Activated naive CD8-positive, alpha-beta T cell treated with anti-CD3 and anti-CD28 coated beads, Interleukin-2, amount 50 U/mL, for 24 hours (primary cell): Measurements from ENCODE around the gene PPIL4.

ENCODE experiments used
- ATAC-seq: fragments of 150-1000 bp; cut with Tn5 transposase; one replicate; pipeline ENCODE4 v1.10.0; 2021
- DNase-seq: peaks from one replicate; pipeline ENCODE4 v3.0.0; 2021
- H3K27ac Mint-ChIP-seq: one replicate; pipeline ENCODE4 v1.8.0; 2021; ENCODE audit warnings: mild to moderate bottlenecking, mixed read lengths
- H3K27me3 Mint-ChIP-seq: one replicate; pipeline ENCODE4 v1.8.0; 2021; ENCODE audit warnings: mixed read lengths
- H3K36me3 Mint-ChIP-seq: one replicate; pipeline ENCODE4 v1.8.0; 2021; ENCODE audit warnings: low read depth, mixed read lengths
- H3K4me1 Mint-ChIP-seq: one replicate; pipeline ENCODE4 v1.8.0; 2021; ENCODE audit warnings: mixed read lengths
- H3K4me3 Mint-ChIP-seq: one replicate; pipeline ENCODE4 v1.8.0; 2021; ENCODE audit warnings: mild to moderate bottlenecking, moderate library complexity, mixed read lengths
- H3K9me3 Mint-ChIP-seq: one replicate; pipeline ENCODE4 v1.8.0; 2021; ENCODE audit warnings: mixed read lengths

Gene PPIL4, protein sequence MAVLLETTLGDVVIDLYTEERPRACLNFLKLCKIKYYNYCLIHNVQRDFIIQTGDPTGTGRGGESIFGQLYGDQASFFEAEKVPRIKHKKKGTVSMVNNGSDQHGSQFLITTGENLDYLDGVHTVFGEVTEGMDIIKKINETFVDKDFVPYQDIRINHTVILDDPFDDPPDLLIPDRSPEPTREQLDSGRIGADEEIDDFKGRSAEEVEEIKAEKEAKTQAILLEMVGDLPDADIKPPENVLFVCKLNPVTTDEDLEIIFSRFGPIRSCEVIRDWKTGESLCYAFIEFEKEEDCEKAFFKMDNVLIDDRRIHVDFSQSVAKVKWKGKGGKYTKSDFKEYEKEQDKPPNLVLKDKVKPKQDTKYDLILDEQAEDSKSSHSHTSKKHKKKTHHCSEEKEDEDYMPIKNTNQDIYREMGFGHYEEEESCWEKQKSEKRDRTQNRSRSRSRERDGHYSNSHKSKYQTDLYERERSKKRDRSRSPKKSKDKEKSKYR

DNA sequence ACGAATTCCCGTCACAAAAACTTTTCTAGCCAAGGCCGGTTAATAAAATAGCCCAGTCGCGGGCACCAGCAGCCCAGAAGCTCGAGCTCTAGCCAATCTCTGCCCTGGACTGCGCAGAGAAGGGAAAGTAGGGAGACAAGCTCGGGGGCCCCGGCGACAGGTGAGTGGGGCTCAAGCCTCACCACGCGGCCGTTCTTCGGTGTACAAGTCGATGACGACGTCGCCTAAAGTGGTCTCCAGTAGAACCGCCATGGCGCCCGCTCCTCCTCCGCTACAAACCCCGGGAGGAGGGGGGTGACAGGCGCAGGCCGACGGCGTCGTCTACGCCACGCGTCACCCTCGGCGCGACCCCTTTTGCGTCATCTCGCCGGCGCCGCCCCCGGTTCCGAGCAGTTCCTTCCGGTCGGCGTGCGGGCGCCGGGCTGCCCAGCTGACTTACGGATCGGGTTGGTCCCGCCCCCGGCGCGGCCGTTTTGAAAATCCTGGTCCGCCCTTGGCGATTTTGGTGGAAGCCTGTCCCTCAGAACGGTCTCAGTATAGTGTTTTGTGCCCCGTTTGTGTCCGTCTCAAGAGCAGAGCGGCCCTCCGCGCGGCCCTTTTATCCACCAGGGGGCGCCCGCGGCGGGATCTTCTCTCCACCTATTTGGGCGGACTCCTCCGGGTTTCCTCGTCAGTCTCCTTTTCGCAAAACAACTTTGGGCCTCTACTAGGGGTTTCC, at the start of gene PPIL4:
PPIL4 (minus strand) TSS at position 290 of the 718 bp plus-strand sequence; CDS start at position 252, 38 bp downstream.
- Mint-ChIP-seq H3K4me1 (peaks cover 38% of the 10 kb centered on the region), H3K9me3 (no peaks in the 10 kb centered on the region), H3K27ac (peak within 1 kb of the TSS; percentile 96), H3K4me3 (peak within 1 kb of the TSS; percentile 98), H3K27me3 (no peaks in the 10 kb centered on the region), H3K36me3 (peaks cover under 1% of the 10 kb centered on the region)
- DNase-seq (peak; percentile 98), ATAC-seq (peak; percentile 95)

DNA sequence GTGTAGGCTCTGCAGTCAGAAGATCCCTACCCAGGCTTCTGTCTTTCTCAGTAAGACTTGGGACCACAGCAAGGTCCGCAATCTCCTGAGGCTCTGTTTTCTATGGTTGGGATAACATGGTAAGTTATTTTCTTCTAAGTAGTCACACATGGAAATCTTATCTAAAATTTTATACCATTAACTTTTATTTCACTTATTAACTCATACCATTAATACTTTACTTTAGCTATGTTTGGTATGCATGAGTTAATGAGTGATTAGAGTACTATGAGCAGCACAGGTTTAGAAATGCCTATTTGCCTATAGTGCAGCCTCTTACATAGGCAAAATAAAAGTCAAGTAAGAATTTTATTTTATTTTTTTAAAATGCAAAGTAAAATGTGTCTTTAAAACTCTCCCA, 47.6 kb upstream of the PPIL4 start:
- no peak for ATAC-seq
- Mint-ChIP-seq H3K9me3 (no peaks in the 10 kb centered on the region), H3K27ac (no peak overlapping the region), H3K4me3 (no peak overlapping the region), H3K27me3 (no peaks in the 10 kb centered on the region), H3K36me3 (peaks cover 32% of the 10 kb centered on the region), H3K4me1 (no peaks in the 10 kb centered on the region)
- no peak for DNase-seq

DNA sequence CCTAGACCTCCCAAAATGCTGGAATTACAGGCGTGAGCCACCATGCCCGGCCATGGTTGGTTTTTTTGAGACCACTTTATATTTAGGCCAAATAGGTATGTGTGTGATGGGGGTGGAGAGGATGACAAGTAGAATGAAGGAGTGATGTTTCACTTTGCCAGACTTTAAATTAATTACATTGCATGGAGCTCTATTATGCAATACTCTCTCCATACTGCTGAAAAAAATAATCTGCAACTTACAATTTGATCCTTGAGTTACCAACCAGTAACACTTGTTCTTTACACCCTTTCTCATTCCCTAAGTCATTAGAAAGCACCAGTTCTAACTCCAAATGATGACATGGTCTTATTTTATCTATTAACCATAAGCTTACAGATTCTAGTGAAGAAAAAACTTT, 47.1 kb upstream of the PPIL4 start:
- no peaks in the 10 kb centered on the region for H3K9me3 Mint-ChIP-seq
- H3K36me3 Mint-ChIP-seq: peaks cover 31% of the 10 kb centered on the region
- no peaks in the 10 kb centered on the region for H3K27me3 Mint-ChIP-seq
- ATAC-seq (no peak), DNase-seq (no peak)
- no peak overlapping the region for H3K27ac Mint-ChIP-seq
- no peak overlapping the region for H3K4me3 Mint-ChIP-seq
- H3K4me1 Mint-ChIP-seq: no peaks in the 10 kb centered on the region

- ATAC-seq: no peak
- no peaks in the 10 kb centered on the region for H3K9me3 Mint-ChIP-seq
- peak overlapping the region; percentile 57 for H3K27ac Mint-ChIP-seq
- H3K27me3 Mint-ChIP-seq: no peaks in the 10 kb centered on the region
- H3K36me3 Mint-ChIP-seq: peaks cover 30% of the 10 kb centered on the region
- peaks cover 4% of the 10 kb centered on the region for H3K4me1 Mint-ChIP-seq
- no peak overlapping the region for H3K4me3 Mint-ChIP-seq
- DNase-seq: no peak
These were observed 40.3 kb upstream of the PPIL4 start for GRCh38 chr6:149586149-149586548.

DNA sequence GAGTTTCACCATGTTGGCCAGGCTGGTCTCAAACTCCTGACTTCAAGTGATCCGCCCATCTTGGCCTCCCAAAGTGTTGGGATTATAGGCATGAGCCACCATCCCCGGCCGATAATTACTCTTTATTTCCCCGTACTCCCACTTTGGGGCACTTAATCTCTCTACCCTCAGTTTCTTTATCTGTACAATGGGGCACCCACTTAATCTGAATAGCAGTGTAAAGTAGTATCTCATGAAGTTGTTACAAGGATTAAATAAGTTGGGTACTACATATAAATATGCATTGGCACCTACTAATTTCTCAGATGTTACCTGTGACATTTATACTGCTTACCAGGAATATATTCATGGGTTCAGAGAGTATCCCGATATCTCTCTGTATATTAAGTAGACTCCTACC, 35.5 kb upstream of the PPIL4 start:
- no peaks in the 10 kb centered on the region for H3K9me3 Mint-ChIP-seq
- no peak for DNase-seq
- H3K27me3 Mint-ChIP-seq: no peaks in the 10 kb centered on the region
- ATAC-seq: no peak
- peaks cover 20% of the 10 kb centered on the region for H3K36me3 Mint-ChIP-seq
- no peak overlapping the region for H3K27ac Mint-ChIP-seq
- no peak overlapping the region for H3K4me3 Mint-ChIP-seq
- peaks cover 4% of the 10 kb centered on the region for H3K4me1 Mint-ChIP-seq

- Mint-ChIP-seq H3K27ac (no peak overlapping the region), H3K36me3 (peaks cover 17% of the 10 kb centered on the region), H3K4me3 (no peak overlapping the region), H3K4me1 (peaks cover under 1% of the 10 kb centered on the region), H3K9me3 (no peaks in the 10 kb centered on the region), H3K27me3 (no peaks in the 10 kb centered on the region)
- DNase-seq (no peak), ATAC-seq (no peak)
These were observed 35.0 kb upstream of the PPIL4 start for GRCh38 chr6:149580880-149581279.

GRCh38 chr6:149567945-149568585, 22.2 kb upstream of the PPIL4 start:
- Mint-ChIP-seq H3K4me1 (peaks cover 35% of the 10 kb centered on the region), H3K36me3 (no peaks in the 10 kb centered on the region), H3K4me3 (peak overlapping the region; percentile 84), H3K9me3 (no peaks in the 10 kb centered on the region), H3K27ac (no peak overlapping the region), H3K27me3 (peaks cover 1% of the 10 kb centered on the region)
- ATAC-seq (no peak), DNase-seq (no peak)

GRCh38 chr6:149567194-149567586, 21.3 kb upstream of the PPIL4 start:
- Mint-ChIP-seq H3K27ac (peak overlapping the region; percentile 69), H3K27me3 (peaks cover 1% of the 10 kb centered on the region)
- no peak for ATAC-seq

GRCh38 chr6:149566410-149567193, 20.8 kb upstream of the PPIL4 start:
- H3K9me3 Mint-ChIP-seq: no peaks in the 10 kb centered on the region
- DNase-seq: peak; percentile 56

More at GRCh38 chr6:149567194-149567586, 21.3 kb upstream of the PPIL4 start:
- Mint-ChIP-seq H3K9me3 (no peaks in the 10 kb centered on the region), H3K4me3 (peak overlapping the region; percentile 84), H3K4me1 (peaks cover 35% of the 10 kb centered on the region), H3K36me3 (no peaks in the 10 kb centered on the region)
- no peak for DNase-seq

GRCh38 chr6:149565527-149566409, 19.9 kb upstream of the PPIL4 start, which contains the start of gene GINM1:
GINM1 (plus strand) TSS chr6:149566375; CDS start chr6:149566415, 40 bp downstream.
- Mint-ChIP-seq H3K4me3 (peak within 1 kb of the TSS; percentile 84), H3K4me1 (peaks cover 35% of the 10 kb centered on the region), H3K9me3 (no peaks in the 10 kb centered on the region), H3K27ac (peak within 1 kb of the TSS; percentile 89), H3K36me3 (no peaks in the 10 kb centered on the region), H3K27me3 (peaks cover 1% of the 10 kb centered on the region)
- DNase-seq (peak; percentile 98), ATAC-seq (peak; percentile 86)

More at GRCh38 chr6:149566410-149567193, 20.8 kb upstream of the PPIL4 start:
- Mint-ChIP-seq H3K4me3 (peak overlapping the region; percentile 84), H3K27me3 (peaks cover 1% of the 10 kb centered on the region), H3K4me1 (peaks cover 35% of the 10 kb centered on the region), H3K36me3 (no peaks in the 10 kb centered on the region), H3K27ac (peak overlapping the region; percentile 69)
- ATAC-seq: peak; percentile 16

- peaks cover 33% of the 10 kb centered on the region for H3K4me1 Mint-ChIP-seq
- H3K4me3 Mint-ChIP-seq: no peak overlapping the region
- no peak overlapping the region for H3K27ac Mint-ChIP-seq
- no peak for ATAC-seq
- no peak for DNase-seq
- no peaks in the 10 kb centered on the region for H3K36me3 Mint-ChIP-seq
- peaks cover 6% of the 10 kb centered on the region for H3K27me3 Mint-ChIP-seq
- H3K9me3 Mint-ChIP-seq: no peaks in the 10 kb centered on the region
These were observed 18.1 kb upstream of the PPIL4 start for GRCh38 chr6:149563928-149564325.

DNA sequence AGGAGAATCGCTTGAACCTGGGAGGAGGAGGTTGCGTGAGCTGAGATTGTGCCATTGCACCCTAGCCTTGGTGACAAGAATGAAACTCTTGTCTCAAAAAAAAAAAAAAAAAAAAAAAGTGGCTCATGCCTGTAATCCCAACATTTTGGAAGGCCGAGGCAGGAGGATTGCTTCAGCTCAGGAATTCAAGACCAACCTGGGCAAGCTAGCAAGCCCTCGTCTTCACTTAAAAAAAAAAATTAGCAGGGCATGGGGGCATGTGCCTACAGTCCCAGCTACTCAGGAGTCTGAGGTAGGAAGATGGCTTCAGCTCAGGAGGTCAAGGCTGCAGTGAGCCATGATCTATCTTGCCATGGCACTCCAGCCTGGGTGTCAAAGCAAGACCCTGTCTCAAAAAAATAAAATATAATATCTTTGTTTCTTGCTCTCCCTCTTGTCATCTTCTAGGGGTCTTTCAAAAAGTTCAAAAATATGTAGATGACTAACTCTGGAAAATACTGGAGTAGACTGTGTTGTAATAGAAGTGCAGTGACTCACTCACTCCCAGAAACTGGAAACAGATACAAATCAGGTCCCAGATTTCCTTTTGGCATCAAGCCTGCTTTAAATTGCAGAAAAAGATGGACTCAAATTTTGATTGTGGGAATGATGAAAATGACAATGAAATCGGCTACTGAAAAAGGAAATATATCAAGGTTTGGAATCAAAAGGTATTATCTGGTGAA, 17.5 kb upstream of the PPIL4 start:
- Mint-ChIP-seq H3K4me3 (no peak overlapping the region), H3K9me3 (no peaks in the 10 kb centered on the region), H3K27ac (no peak overlapping the region), H3K36me3 (no peaks in the 10 kb centered on the region), H3K4me1 (peaks cover 33% of the 10 kb centered on the region), H3K27me3 (peaks cover 7% of the 10 kb centered on the region)
- ATAC-seq (no peak), DNase-seq (no peak)

- Mint-ChIP-seq H3K9me3 (no peaks in the 10 kb centered on the region), H3K27ac (no peak overlapping the region), H3K4me3 (no peak overlapping the region), H3K36me3 (no peaks in the 10 kb centered on the region), H3K27me3 (peaks cover 13% of the 10 kb centered on the region), H3K4me1 (peaks cover 18% of the 10 kb centered on the region)
- no peak for DNase-seq
- no peak for ATAC-seq
These were observed 14.9 kb upstream of the PPIL4 start for GRCh38 chr6:149560736-149561135.
